H1 (cell line): ENCODE measurements around the gene C1orf210.

Experiments
- ASH2L ChIP-seq: fragments of 200-600, 300-600 bp; sonication (generic); IDR thresholded peaks from one replicate; pipeline ENCODE4 v1.7.1; 2017; ENCODE audit warnings: low read length
- CHD2 ChIP-seq: IDR thresholded peaks from 2 replicates; pipeline ENCODE4 v1.6.1; 2012; ENCODE audit warnings: low read length, improper control_type of control experiment
- CHD7 ChIP-seq: fragments of 300-600 bp; sonication (generic); IDR thresholded peaks from 2 replicates; pipeline ENCODE4 v1.7.1; 2012; ENCODE audit warnings: low read length, moderate library complexity, mild to moderate bottlenecking, inconsistent platforms; ENCODE audit not compliant: insufficient replicate concordance
- CTCF ChIP-seq, 3 experiments: IDR thresholded peaks; 1 replicate in 2 of 3; 2 replicates in 1 of 3; pipeline versions ENCODE4 v1.5.1 to v1.6.1; 2011; ENCODE audit warnings: low read length in 3 of 3, mild to moderate bottlenecking in 3 of 3, inconsistent platforms in 2 of 3, low read depth in 1 of 3, moderate library complexity in 1 of 3; ENCODE audit not compliant: insufficient read depth in 1 of 3; ENCODE audit errors: control extremely low read depth in 1 of 3
- EZH2 ChIP-seq: fragments of 200-600 bp; sonication (generic); IDR thresholded peaks from 2 replicates; pipeline ENCODE4 v1.7.1; 2012; ENCODE audit warnings: low read depth, mild to moderate bottlenecking, moderate library complexity, low read length, inconsistent platforms; ENCODE audit not compliant: severe bottlenecking
- FOSL1 ChIP-seq: IDR thresholded peaks from 2 replicates; pipeline ENCODE4 v1.6.1; 2011; ENCODE audit warnings: mild to moderate bottlenecking, low read depth, low read length, moderate library complexity; ENCODE audit not compliant: insufficient read depth
- GABPA ChIP-seq: IDR thresholded peaks from 2 replicates; pipeline ENCODE4 v1.6.1; 2011; ENCODE audit warnings: mild to moderate bottlenecking, low read length, moderate library complexity, borderline replicate concordance; ENCODE audit not compliant: insufficient read depth
- HDAC2 ChIP-seq, 2 experiments: fragments of 300-600 bp in 1 of 2; sonication (generic) in 1 of 2; IDR thresholded peaks; 2 replicates each; pipeline ENCODE4 v1.6.1; 2011 to 2012; ENCODE audit warnings: low read depth in 2 of 2, low read length in 2 of 2, mild to moderate bottlenecking in 2 of 2, moderate library complexity in 2 of 2, borderline replicate concordance in 1 of 2, inconsistent platforms in 1 of 2
- MAFK ChIP-seq: IDR thresholded peaks from 2 replicates; pipeline ENCODE4 v1.6.1; 2012; ENCODE audit warnings: low read depth, mild to moderate bottlenecking, improper control_type of control experiment, low read length
- POLR2A ChIP-seq, 2 experiments: IDR thresholded peaks; 1 replicate in 1 of 2; 2 replicates in 1 of 2; pipeline ENCODE4 v1.6.1; 2011; ENCODE audit warnings: low read depth in 2 of 2, low read length in 2 of 2, mild to moderate bottlenecking in 2 of 2; ENCODE audit errors: control extremely low read depth in 1 of 2
- RAD21 ChIP-seq, 2 experiments: IDR thresholded peaks in 1 of 2; conservative IDR thresholded peaks in 1 of 2; 2 replicates each; pipeline ENCODE4 v1.6.1; 2011; ENCODE audit warnings: low read depth in 2 of 2, low read length in 2 of 2, improper control_type of control experiment in 1 of 2, inconsistent platforms in 1 of 2, mild to moderate bottlenecking in 1 of 2, moderate library complexity in 1 of 2
- SUZ12 ChIP-seq: fragments of 200-600 bp; sonication (generic); IDR thresholded peaks from 2 replicates; pipeline ENCODE4 v1.6.1; 2012; ENCODE audit warnings: mild to moderate bottlenecking, inconsistent platforms, low read length, moderate library complexity, mixed read lengths
- USF2 ChIP-seq: IDR thresholded peaks from 2 replicates; pipeline ENCODE4 v1.6.1; 2011; ENCODE audit warnings: low read length, improper control_type of control experiment
- ZNF274 ChIP-seq: IDR thresholded peaks from 2 replicates; pipeline ENCODE4 v1.7.0; 2012; ENCODE audit warnings: low read length, borderline replicate concordance; ENCODE audit errors: extremely low read depth

GRCh38 chr1:43302721-43303470 lies 17.5 kb upstream of the C1orf210 start:
- TF ChIP-seq HDAC2 (IDR thresholded peaks at IDR 0.05; ENCODE audit: borderline replicate concordance in 1 of 2, low read depth in 2 of 2, low read length in 2 of 2) (no peak), ASH2L (no peak), CTCF (IDR thresholded peaks at IDR 0.05; ENCODE audit: control extremely low read depth in 1 of 3, insufficient read depth in 1 of 3, low read depth in 1 of 3, low read length in 3 of 3) (no peak), ZNF274 (no peak), POLR2A (IDR thresholded peaks at IDR 0.05; ENCODE audit: control extremely low read depth in 1 of 2, low read depth in 2 of 2, low read length in 2 of 2) (no peak), EZH2 (no peak), RAD21 (IDR thresholded peaks at IDR 0.05 in 1 of 2, conservative IDR thresholded peaks at IDR 0.05 in 1 of 2; ENCODE audit: low read depth in 2 of 2, low read length in 2 of 2) (no peak), USF2 (no peak), CHD2 (no peak), MAFK (no peak), FOSL1 (no peak), CHD7 (no peak), SUZ12 (no peak), GABPA (no peak)
